Activated naive CD4-positive, alpha-beta T cell treated with anti-CD3 and anti-CD28 coated beads, Interleukin-2, amount 10 ng/mL, durations not matched to agents 7 days and 5 days (primary cell): ENCODE data around the gene ZNF142.

Source experiments
- CTCF ChIA-PET: fragments of 350-600 bp; sonication (Branson Sonifier 250); formaldehyde crosslinking; loops from one replicate; lab custom pipeline; 2021; ENCODE audit warnings: antibody characterized with exemption; lab: Charles Lee
- DNase-seq: peaks from one replicate; pipeline ENCODE4 v3.0.0-alpha.2; 2020
- H3K27ac Mint-ChIP-seq: one replicate; pipeline ENCODE4 v1.8.0; 2021; ENCODE audit warnings: mild to moderate bottlenecking, moderate library complexity, mixed read lengths
- H3K27me3 Mint-ChIP-seq: one replicate; pipeline ENCODE4 v1.8.0; 2021; ENCODE audit warnings: mild to moderate bottlenecking, mixed read lengths
- H3K36me3 Mint-ChIP-seq: one replicate; pipeline ENCODE4 v1.8.0; 2021; ENCODE audit warnings: mixed read lengths
- H3K4me1 Mint-ChIP-seq: one replicate; pipeline ENCODE4 v1.8.0; 2021; ENCODE audit warnings: mixed read lengths
- H3K4me3 Mint-ChIP-seq: one replicate; pipeline ENCODE4 v1.8.0; 2021; ENCODE audit warnings: mild to moderate bottlenecking, moderate library complexity, mixed read lengths
- H3K9me3 Mint-ChIP-seq: one replicate; pipeline ENCODE4 v1.8.0; 2021; ENCODE audit warnings: mixed read lengths

The ZNF142 gene

GRCh38 chr2:218638372-218638771 lies 21.1 kb downstream of the ZNF142 start:
- no peaks in the 10 kb centered on the region for H3K4me1 Mint-ChIP-seq
- no peak for DNase-seq
- H3K27ac Mint-ChIP-seq, result no peak overlapping the region
- no peaks in the 10 kb centered on the region for H3K9me3 Mint-ChIP-seq
- H3K27me3 Mint-ChIP-seq, result no peaks in the 10 kb centered on the region
- no peak overlapping the region for H3K4me3 Mint-ChIP-seq
- CTCF ChIA-PET, result interaction anchor here (1.2 kb wide), 1 partner anchor 10 kb away, joined by 4 read pairs; no protein-coding TSS in a partner anchor
- H3K36me3 Mint-ChIP-seq, result peaks cover 50% of the 10 kb centered on the region

- Mint-ChIP-seq H3K36me3 (peaks cover 46% of the 10 kb centered on the region), H3K4me1 (no peaks in the 10 kb centered on the region), H3K27ac (no peak overlapping the region)
These were observed 23.7 kb downstream of the ZNF142 start for GRCh38 chr2:218635719-218636118.

GRCh38 chr2:218631837-218632236 lies 27.6 kb downstream of the ZNF142 start:
- H3K27me3 Mint-ChIP-seq, result no peaks in the 10 kb centered on the region
- peaks cover 21% of the 10 kb centered on the region for H3K36me3 Mint-ChIP-seq
- H3K9me3 Mint-ChIP-seq, result no peaks in the 10 kb centered on the region
- DNase-seq, result no peak
- no peaks in the 10 kb centered on the region for H3K4me1 Mint-ChIP-seq
- H3K4me3 Mint-ChIP-seq, result no peak overlapping the region
- no peak overlapping the region for H3K27ac Mint-ChIP-seq
- CTCF ChIA-PET, result interaction anchor here (1.6 kb wide), 1 partner anchor 16 kb away, joined by 3 read pairs; no protein-coding TSS in a partner anchor

More at GRCh38 chr2:218635719-218636118, 23.7 kb downstream of the ZNF142 start:
- Mint-ChIP-seq H3K4me3 (no peak overlapping the region), H3K9me3 (no peaks in the 10 kb centered on the region), H3K27me3 (no peaks in the 10 kb centered on the region)
- DNase-seq, result no peak
- CTCF ChIA-PET, result no interaction called here

DNA sequence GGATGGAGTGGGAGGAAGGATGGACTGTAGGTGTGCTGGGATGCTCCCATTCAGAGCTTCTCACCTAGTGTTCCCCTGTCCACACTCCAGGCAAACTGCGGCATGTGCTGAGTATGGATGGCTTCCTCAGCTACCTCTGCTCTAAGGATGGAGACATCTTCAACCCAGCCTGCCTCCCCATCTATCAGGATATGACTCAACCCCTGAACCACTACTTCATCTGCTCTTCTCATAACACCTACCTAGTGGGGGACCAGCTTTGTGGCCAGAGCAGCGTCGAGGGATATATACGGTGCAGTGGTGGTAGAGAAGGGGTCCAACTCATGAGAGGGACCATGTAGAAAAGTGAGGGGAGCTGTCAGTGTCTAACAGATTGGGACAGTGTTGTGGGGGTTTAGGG lies 31.5 kb downstream of the ZNF142 start:
- no peak for DNase-seq
- CTCF ChIA-PET, result interaction anchor here (0.9 kb wide), 1 partner anchor 248 kb away, joined by 3 read pairs; no protein-coding TSS in a partner anchor
- Mint-ChIP-seq H3K27me3 (no peaks in the 10 kb centered on the region), H3K27ac (no peak overlapping the region), H3K4me3 (no peak overlapping the region), H3K36me3 (peaks cover 2% of the 10 kb centered on the region), H3K4me1 (no peaks in the 10 kb centered on the region), H3K9me3 (no peaks in the 10 kb centered on the region)

DNA sequence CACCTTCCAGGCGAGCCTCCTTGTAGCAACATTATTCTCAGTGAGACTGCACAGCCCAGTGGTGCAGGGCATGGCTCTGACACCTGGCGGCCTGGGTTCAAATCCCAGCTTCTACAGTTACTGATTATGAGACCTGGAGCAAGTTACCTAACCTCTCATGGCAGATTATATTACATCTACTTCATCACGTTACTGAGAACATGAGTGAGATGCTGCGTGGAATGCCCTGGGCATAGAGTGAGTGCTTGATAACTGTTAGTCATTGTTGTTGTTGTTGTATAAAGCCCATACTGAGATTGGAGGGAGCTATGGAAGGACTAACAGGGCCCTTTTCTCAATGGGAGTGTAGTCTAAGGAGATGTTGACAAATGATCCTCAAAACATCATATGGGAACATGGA lies 33.1 kb downstream of the ZNF142 start:
- Mint-ChIP-seq H3K4me1 (no peaks in the 10 kb centered on the region), H3K4me3 (no peak overlapping the region), H3K9me3 (no peaks in the 10 kb centered on the region), H3K27ac (no peak overlapping the region), H3K36me3 (no peaks in the 10 kb centered on the region), H3K27me3 (no peaks in the 10 kb centered on the region)
- CTCF ChIA-PET, result interaction anchor here (0.7 to 1.8 kb wide), 2 partner anchors 22 to 61 kb away, joined by 3 to 4 read pairs; no protein-coding TSS in a partner anchor
- no peak for DNase-seq

- Mint-ChIP-seq H3K9me3 (no peaks in the 10 kb centered on the region), H3K27ac (no peak overlapping the region), H3K4me3 (no peak overlapping the region), H3K36me3 (no peaks in the 10 kb centered on the region), H3K4me1 (no peaks in the 10 kb centered on the region), H3K27me3 (no peaks in the 10 kb centered on the region)
- no peak for DNase-seq
- CTCF ChIA-PET, result no interaction called here
These were observed 36.1 kb downstream of the ZNF142 start for GRCh38 chr2:218623366-218623705.

- no peak overlapping the region for H3K4me3 Mint-ChIP-seq
- no peaks in the 10 kb centered on the region for H3K9me3 Mint-ChIP-seq
- CTCF ChIA-PET, result no interaction called here
- DNase-seq, result no peak
- no peak overlapping the region for H3K27ac Mint-ChIP-seq
- H3K36me3 Mint-ChIP-seq, result no peaks in the 10 kb centered on the region
- H3K4me1 Mint-ChIP-seq, result no peaks in the 10 kb centered on the region
- H3K27me3 Mint-ChIP-seq, result no peaks in the 10 kb centered on the region
These were observed 36.6 kb downstream of the ZNF142 start for GRCh38 chr2:218622606-218623365.

- H3K36me3 Mint-ChIP-seq, result no peaks in the 10 kb centered on the region
- CTCF ChIA-PET, result no interaction called here
- H3K4me1 Mint-ChIP-seq, result no peaks in the 10 kb centered on the region
- H3K27ac Mint-ChIP-seq, result no peak overlapping the region
- H3K4me3 Mint-ChIP-seq, result no peak overlapping the region
- DNase-seq, result no peak
- H3K27me3 Mint-ChIP-seq, result no peaks in the 10 kb centered on the region
- no peaks in the 10 kb centered on the region for H3K9me3 Mint-ChIP-seq
These were observed 38.4 kb downstream of the ZNF142 start for GRCh38 chr2:218621007-218621406.

GRCh38 chr2:218618102-218618860 lies 41.1 kb downstream of the ZNF142 start:
- no peak for DNase-seq
- H3K9me3 Mint-ChIP-seq, result no peaks in the 10 kb centered on the region
- peaks cover 18% of the 10 kb centered on the region for H3K27me3 Mint-ChIP-seq
- H3K36me3 Mint-ChIP-seq, result no peaks in the 10 kb centered on the region
- CTCF ChIA-PET, result no interaction called here
- no peak overlapping the region for H3K27ac Mint-ChIP-seq
- no peaks in the 10 kb centered on the region for H3K4me1 Mint-ChIP-seq
- no peak overlapping the region for H3K4me3 Mint-ChIP-seq

DNA sequence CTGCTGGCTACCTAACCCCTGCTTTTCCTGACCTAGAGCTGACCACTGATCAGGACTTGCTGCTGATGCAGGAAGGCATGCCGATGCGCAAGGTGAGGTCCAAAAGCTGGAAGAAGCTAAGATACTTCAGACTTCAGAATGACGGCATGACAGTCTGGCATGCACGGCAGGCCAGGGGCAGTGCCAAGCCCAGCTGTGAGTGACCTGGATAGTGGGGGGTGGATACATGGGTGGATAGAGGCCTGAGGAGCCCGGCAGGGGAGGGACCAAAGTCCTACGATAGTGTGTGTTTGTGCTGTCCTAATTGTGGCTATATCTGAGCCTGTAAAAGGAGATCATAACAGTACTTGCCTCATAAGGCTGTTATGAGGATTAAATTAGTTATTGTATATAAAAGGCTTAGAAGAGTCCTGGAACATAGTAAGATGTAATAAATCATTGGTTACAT lies 43.5 kb downstream of the ZNF142 start:
- Mint-ChIP-seq H3K27me3 (peaks cover 27% of the 10 kb centered on the region), H3K4me1 (no peaks in the 10 kb centered on the region), H3K4me3 (no peak overlapping the region), H3K36me3 (no peaks in the 10 kb centered on the region), H3K27ac (no peak overlapping the region), H3K9me3 (no peaks in the 10 kb centered on the region)
- CTCF ChIA-PET, result no interaction called here
- DNase-seq, result no peak

DNA sequence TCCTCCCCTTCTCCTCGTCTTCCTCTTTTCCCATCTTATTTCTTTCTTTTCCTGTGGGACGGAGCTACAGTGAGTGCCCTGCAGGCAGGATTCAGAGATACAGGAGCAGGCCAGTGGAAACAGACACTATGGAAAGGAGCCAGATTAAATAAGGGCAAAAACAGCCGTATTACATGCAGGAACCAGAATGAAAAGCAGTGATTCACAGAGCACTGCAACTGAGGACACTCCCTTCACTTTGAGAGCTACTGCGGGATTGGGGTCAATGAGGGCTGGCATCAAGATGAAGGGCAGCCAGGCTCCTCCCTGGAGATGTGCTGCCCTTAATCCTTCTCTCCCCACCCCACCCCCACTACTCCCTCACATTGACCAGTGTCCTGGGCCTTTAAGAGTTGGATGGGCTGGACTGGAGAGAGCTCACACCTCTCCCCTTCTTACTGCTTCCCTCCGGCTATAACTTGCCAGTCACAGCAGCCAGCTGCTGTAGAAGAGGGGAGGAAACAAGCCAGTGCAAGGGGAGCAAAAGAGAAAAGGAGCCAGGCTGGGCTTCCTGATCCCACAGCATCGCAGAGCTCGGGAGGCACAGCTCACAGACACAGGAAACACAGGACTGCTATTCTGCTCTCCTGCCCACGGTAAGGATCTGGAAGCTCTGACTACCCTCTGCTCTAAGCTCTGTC lies 51.8 kb downstream of the ZNF142 start, which contains the start of gene PLCD4:
TSS of gene PLCD4 (plus strand) at position 464 of the 680 bp plus-strand sequence. CDS start 7,841 bp downstream, outside the sequence.
- DNase-seq, result no peak
- Mint-ChIP-seq H3K27ac (no peak within 1 kb of the TSS), H3K36me3 (no peaks in the 10 kb centered on the region), H3K27me3 (peaks cover 44% of the 10 kb centered on the region), H3K4me3 (no peak within 1 kb of the TSS), H3K4me1 (no peaks in the 10 kb centered on the region), H3K9me3 (no peaks in the 10 kb centered on the region)
- CTCF ChIA-PET, result interaction anchor here (1.3 kb wide), 1 partner anchor 41 kb away, joined by 4 read pairs; no protein-coding TSS in a partner anchor

- DNase-seq, result no peak
- no peak overlapping the region for H3K27ac Mint-ChIP-seq
- peaks cover 32% of the 10 kb centered on the region for H3K27me3 Mint-ChIP-seq
- no peaks in the 10 kb centered on the region for H3K36me3 Mint-ChIP-seq
- CTCF ChIA-PET, result no interaction called here
- no peak overlapping the region for H3K4me3 Mint-ChIP-seq
- no peaks in the 10 kb centered on the region for H3K9me3 Mint-ChIP-seq
- H3K4me1 Mint-ChIP-seq, result no peaks in the 10 kb centered on the region
These were observed 54.0 kb downstream of the ZNF142 start for GRCh38 chr2:218605432-218605831.
